ENCODE measurements around the gene CIART.

DNA sequence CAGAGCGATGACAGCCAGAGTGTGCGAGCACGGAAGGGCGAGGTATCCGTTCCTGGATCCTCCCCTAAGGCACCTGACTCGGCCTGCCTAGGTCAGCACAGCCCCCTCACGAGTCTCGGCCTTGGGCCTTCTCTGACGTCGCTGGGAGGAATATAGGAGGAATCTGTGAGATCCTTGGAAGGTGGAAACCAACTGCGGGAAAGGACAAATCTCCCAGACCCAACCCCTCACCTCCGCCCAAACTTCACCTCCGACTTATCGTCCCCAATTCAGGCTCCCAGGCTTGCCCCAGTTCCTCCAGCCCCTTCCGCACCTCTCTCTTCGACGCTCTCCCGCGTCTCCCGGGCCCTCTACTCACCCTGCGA lies 14.0 kb upstream of the CIART start:
- TF ChIP-seq RAD21 (IDR thresholded peaks at IDR 0.05; ENCODE audit: low read depth) (no peak), EP300 (IDR thresholded peaks at IDR 0.05; ENCODE audit: borderline replicate concordance) (no peak), YY1 (IDR thresholded peaks at IDR 0.05; ENCODE audit: low read depth) (no peak), CREB1 (IDR thresholded peaks at IDR 0.05; ENCODE audit: low read depth) (no peak)
- TF ChIP-seq, protein P1, sequence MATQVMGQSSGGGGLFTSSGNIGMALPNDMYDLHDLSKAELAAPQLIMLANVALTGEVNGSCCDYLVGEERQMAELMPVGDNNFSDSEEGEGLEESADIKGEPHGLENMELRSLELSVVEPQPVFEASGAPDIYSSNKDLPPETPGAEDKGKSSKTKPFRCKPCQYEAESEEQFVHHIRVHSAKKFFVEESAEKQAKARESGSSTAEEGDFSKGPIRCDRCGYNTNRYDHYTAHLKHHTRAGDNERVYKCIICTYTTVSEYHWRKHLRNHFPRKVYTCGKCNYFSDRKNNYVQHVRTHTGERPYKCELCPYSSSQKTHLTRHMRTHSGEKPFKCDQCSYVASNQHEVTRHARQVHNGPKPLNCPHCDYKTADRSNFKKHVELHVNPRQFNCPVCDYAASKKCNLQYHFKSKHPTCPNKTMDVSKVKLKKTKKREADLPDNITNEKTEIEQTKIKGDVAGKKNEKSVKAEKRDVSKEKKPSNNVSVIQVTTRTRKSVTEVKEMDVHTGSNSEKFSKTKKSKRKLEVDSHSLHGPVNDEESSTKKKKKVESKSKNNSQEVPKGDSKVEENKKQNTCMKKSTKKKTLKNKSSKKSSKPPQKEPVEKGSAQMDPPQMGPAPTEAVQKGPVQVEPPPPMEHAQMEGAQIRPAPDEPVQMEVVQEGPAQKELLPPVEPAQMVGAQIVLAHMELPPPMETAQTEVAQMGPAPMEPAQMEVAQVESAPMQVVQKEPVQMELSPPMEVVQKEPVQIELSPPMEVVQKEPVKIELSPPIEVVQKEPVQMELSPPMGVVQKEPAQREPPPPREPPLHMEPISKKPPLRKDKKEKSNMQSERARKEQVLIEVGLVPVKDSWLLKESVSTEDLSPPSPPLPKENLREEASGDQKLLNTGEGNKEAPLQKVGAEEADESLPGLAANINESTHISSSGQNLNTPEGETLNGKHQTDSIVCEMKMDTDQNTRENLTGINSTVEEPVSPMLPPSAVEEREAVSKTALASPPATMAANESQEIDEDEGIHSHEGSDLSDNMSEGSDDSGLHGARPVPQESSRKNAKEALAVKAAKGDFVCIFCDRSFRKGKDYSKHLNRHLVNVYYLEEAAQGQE (IDR thresholded peaks at IDR 0.05; ENCODE audit: low read depth), result no peak

Measured in Ishikawa (cell line).